HG03558 (cell line): ENCODE data around the gene EFNA4.

ENCODE experiments used
- ATAC-seq: cut with Tn5 transposase; IDR thresholded peaks from one replicate; pipeline ENCODE4 v1.9.1; 2021; ENCODE audit warnings: moderate number of reproducible peaks; ENCODE audit not compliant: unreplicated experiment; ENCODE audit errors: extremely low read depth

The EFNA4 gene

DNA sequence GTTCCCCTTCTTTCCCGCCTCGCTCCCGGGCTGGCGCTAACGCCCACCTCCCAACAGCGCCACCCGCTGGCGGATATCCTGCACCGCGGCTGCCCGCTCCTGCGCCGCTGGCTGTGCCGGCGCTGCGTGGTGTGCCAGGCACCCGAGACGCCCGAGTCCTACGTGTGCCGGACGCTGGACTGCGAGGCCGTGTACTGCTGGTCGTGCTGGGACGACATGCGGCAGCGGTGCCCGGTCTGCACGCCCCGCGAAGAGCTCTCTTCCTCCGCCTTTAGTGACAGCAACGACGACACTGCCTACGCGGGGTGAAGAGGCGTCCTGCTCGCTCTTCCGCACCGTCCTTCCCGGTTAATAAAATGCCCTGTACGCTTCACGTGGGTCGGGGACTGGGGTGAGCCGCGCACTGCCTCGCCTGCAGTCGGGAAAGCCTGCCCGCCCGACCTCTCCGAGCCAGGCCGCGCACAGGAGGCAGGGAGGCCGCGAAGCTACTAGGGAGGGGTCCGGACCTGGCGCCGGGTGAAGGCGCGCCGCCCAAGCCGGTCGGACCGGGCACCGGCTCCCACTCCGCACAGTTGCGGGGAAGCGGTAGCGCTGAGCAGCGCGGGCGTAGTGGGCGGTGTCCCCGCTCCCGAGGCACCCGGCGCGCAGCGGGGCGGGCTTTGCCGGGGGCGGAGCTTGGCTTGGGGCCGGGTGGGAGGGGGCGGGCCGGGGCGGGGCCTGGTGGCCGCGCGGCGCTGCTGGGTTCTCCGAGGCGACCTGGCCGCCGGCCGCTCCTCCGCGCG is 12.8 kb upstream of the EFNA4 start, which contains the start of gene ADAM15:
ADAM15 (plus strand) TSS at position 757 of the 782 bp plus-strand sequence. CDS start 71 bp downstream, outside the sequence.
- ATAC-seq, result no peak

DNA sequence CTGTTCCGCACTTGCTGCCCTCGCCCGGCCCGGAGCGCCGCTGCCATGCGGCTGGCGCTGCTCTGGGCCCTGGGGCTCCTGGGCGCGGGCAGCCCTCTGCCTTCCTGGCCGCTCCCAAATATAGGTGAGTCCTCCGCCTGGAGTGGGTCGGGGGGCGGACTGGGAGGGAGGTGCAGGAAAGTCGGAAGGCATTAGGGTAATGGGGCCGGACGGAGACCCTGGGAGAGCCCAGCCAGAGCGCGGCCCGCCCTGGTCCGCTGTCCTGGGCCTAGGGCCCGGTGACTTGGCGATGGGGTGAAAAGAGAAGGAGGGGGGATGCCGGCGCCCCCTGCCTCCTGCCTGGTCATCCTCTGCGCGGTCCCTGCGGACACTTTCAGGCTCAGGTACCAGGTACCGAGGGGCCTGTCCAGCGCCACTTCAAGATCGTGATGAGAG is 12.2 kb upstream of the EFNA4 start:
- ATAC-seq, result no peak

DNA sequence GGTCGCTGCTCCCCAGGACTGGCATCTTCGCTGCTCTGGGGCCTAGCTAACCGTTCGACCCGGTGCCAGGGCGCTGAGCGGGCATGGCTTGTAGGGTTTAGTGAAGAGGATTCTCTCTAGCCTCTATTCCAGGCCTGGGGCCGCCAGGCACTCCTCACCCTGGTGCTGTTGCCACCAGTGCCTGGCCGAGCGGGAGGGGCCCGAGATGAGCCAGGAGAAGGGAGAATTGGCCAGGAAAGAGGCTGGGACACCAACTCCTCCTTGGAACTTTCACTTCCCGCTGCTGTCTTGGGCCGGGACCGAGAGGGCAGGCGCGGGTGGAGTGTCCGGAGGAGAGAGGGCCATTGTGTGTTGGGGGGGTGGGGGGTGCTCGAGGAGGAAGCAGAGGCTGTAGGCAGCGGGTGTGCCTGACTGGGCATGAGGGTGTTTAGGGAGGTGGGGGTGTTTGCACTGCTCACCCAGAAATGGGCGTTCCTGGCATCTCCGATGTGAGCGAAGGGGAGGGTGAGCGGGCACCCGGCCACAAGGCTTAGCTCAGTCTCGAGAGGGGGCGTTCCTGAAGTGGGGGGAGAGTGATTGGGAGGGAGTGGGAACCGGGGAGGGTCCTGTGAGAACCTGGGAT is 11.7 kb upstream of the EFNA4 start:
- no peak for ATAC-seq

DNA sequence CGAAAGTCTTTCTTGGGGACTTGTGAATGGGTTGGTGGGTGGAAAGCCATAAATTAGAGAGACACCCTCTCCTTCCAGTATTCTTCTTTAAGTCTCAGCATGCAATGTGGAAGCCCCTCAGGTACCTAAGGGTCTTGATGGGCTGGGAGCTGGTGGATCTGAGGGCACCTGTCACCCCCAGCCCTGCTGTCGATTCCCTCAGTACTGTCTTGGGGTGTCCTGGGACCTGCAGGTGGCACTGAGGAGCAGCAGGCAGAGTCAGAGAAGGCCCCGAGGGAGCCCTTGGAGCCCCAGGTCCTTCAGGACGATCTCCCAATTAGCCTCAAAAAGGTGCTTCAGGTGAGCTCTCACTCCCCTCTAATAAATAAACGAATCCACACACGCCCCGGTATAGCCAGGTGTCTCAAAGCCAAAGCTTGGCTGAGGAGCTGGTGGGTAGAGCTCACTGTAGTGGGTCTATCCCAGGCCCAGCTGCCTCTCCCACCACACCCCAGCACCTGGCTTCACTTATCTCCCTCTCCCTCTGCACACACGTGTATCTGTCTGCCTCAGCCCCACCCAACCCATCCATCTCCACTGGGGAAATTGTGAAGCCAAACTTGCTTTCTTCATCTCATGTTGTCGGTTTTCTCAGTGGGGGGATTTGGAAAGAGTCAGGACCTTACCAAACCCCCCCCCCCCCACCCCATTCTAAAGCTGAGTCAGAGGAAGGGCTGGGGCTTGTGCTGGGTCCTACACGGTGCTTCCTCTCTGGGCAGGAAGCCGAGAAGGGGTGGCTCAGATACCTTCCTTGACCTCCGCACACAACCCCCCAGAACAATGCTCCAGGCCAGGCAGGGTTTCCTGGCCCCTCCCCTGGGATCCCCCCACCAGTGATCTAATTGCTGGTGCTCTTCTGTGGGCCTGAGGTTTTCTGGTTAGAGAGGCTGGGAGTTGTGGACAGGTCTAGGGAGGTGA is 10.8 kb upstream of the EFNA4 start:
- ATAC-seq, result no peak

DNA sequence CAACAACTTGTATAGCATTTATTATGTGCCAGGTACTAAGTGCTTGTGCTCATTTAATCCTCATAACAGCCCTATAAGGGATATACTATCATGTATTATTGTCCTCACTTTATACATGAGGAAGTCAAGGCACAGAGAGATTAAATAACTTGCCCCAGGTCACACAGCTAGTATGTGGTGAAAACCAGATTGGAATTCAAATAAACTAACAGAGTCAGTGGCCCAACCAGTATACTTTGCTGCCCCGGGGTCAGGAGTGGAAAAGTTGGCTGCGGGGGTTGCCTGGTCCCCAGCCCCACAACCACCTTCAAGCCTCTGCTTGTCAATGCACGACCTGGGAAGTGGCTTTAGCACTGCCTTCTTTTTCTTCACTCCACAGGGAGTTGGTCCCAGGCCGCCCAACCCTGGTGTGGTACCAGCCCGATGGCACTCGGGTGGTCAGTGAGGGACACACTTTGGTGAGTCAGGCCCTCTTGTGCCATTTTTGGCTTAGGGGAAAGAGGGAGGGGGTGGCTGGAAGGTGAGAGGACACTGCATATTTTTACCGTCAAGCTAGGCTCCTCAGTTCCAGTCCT is 9.9 kb upstream of the EFNA4 start:
- no peak for ATAC-seq

DNA sequence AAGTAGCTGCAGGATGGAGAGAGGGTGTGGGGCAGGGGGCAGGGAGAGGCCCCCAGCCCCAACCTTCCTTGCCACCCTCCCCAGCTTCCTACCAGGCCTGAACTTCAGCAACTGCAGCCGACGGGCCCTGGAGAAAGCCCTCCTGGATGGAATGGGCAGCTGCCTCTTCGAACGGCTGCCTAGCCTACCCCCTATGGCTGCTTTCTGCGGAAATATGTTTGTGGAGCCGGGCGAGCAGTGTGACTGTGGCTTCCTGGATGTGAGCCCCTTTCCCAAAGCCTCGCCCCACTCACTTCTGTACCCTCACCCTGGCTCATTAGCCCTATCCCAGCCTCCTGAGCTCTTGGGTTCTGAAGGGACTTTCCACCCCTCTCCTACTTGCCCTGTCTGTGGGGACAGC is 6.4 kb upstream of the EFNA4 start:
- ATAC-seq, result no peak

DNA sequence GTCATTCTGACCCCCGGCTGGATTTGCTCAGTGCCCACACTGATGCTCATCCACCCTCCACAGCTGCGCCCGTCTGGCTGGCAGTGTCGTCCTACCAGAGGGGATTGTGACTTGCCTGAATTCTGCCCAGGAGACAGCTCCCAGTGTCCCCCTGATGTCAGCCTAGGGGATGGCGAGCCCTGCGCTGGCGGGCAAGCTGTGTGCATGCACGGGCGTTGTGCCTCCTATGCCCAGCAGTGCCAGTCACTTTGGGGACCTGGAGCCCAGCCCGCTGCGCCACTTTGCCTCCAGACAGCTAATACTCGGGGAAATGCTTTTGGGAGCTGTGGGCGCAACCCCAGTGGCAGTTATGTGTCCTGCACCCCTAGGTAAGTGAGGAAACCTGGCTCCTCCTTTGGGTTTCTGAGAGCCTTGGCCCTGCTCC is 5.7 kb upstream of the EFNA4 start:
- ATAC-seq, result no peak

DNA sequence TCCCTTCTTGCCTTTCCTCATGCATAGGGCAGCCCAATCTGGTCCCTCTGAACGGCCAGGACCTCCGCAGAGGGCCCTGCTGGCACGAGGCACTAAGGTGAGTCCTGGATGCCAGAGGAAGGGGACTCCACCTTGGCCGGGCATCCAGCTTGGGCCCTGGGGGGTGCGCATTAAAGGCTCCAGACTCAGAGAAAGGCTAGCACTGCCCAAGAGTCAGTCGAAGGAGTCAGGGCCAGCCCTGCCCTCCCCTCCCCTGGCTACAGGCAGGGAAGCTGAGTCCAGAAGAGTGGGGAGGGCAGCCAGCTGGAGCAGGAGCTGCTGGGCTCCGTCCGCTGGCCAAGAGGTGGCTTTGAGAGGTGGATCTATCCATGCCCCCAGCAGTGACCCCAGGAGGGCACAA is 2.8 kb upstream of the EFNA4 start:
- ATAC-seq, result no peak

DNA sequence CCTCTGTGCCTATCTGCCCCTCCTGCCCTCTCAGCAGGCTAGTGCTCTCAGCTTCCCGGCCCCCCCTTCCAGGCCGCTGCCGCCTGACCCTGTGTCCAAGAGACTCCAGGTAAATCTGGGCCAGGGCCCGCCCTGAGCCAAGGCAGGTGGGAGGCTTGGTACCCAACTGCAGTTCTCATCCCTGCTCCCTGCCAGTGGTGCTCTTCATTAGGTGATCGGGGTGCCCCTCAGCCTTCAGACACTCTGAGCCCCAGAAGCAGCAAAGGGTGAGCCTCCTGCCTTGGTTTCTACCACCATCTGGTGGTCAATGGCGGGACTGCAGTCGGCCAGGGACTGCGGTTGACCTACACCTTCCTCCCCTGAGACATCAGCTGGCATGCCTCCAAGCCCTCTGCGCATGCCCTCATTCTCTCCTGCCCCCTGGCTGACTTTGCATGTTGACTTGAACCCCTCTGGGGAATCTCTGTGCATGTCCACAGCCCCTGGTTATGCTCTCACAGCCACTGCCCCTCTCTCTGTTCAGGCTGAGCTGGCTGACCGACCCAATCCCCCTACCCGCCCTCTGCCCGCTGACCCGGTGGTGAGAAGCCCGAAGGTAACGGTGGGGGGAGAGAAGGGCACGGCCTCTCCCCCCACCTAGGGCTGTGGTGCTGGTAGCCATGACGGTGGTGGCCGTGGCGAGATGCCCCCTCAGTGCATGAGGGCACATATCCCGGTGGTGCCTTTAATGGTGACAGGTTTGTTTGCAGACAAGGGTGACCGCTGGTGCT is 2.0 kb upstream of the EFNA4 start:
- no peak for ATAC-seq

DNA sequence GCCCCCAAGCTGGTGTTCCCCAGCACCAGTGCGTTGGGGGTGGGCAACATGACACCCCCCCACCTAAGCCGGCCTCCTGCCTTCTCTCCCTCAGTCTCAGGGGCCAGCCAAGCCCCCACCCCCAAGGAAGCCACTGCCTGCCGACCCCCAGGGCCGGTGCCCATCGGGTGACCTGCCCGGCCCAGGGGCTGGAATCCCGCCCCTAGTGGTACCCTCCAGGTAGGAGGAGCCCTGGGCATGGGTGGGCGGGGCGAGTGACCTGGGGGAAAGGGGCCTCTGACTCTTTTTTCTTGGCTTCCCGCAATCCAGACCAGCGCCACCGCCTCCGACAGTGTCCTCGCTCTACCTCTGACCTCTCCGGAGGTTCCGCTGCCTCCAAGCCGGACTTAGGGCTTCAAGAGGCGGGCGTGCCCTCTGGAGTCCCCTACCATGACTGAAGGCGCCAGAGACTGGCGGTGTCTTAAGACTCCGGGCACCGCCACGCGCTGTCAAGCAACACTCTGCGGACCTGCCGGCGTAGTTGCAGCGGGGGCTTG is 1.3 kb upstream of the EFNA4 start:
- no peak for ATAC-seq

DNA sequence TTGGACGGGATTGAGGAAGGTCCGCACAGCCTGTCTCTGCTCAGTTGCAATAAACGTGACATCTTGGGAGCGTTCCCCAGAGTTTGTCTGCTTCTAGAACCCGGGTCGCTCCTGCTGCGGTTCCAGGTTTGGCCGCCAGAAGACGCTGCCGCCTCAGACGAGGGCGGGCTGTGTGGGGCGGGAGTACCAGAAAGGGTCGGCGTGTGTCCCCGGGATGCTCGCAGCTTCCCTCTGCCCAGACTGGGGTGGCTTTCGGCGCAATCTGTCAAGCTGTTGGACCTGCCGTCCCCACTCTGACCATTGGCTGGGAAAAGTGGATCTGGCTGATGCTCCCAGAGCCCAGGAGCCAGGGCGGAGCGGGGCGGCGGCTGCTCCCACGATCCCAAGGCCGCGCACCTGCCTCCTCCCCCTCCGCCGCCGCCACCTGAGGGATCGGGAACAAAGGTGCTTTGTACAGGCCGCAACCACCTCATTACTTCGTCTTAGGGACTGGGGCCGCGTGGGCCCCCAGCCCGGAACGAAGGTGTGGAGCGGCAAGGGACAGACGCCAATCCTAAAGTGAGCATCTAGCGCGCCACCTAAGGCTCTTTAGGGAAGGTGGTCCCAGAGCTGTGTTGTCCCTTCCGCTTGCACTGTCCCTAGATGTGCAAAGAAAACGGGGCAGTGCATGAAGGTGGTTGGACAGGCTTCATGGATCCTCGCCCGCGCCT is 683 bp upstream of the EFNA4 start:
- ATAC-seq, result no peak

DNA sequence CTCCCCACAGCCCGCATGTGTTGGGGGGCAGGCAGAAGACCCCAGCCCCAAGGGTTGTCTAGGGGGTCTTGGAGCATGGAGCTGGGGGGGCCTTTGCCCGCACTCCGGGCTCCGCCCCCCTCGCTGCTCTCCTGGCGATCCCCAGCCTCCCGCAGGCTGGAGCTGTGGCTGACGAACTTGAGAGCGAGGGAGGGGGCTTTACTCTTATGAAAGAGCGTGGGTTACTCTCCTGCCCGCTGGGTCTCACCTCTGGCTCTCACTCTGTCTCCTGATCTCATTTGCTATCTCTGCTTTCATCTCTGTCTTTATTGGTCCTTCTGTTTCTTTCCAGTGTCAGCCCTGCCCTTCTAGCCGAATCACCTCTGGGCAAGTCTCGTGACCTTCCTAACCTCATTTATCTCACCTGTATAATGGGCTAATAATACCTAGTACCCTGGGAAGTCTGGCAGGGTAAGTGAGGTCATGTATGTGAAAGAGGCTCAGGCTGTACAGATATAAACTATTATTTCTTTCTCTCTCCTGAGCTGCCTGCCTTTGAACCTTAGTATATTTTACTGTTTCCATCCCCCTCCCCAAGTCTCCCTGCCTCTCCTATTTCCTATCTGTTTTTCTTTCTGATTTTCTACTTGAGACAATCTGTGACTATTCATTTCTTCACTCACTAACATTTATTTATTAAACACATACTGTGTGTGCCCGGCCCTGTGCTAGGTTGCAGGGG is 731 bp downstream of the EFNA4 start:
- no peak for ATAC-seq

DNA sequence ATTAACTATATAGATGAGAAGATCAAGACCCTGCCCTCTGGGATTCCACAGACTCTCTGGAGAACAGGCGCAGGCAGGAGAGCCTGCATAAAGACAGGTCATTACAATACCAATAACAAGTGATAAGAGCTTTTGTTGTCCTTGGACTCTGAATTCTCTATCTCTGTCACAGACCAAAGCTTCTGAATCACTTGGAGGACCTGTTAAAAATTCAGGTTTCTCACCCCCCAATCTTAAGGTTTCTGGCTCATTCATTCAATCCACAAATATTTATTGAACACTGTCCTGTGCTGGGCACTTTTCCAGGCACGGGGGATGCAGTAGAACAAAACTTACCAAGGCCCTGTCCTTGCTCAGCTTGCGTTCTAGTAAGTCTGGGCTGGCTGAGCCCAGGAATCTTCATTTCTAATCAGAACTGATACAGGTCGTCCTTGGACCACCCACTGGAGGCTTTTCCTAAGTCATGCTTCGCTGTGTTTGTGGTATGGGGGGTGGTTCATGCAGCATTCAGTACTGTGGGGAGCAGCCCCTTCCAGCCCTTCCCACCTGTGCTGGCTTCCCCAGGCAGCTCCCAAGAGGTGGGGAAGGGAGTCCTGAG is 1.4 kb downstream of the EFNA4 start:
- no peak for ATAC-seq

DNA sequence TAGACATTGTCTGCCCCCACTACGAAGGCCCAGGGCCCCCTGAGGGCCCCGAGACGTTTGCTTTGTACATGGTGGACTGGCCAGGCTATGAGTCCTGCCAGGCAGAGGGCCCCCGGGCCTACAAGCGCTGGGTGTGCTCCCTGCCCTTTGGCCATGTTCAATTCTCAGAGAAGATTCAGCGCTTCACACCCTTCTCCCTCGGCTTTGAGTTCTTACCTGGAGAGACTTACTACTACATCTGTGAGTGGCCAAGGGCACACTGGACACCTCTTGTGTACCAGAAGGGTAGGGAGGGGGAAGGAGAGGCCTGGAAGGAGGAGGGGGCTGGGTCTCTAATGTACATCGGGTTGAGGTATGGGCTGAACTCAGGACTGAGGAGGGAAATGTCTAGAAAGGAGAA is 3.2 kb downstream of the EFNA4 start:
- no peak for ATAC-seq

DNA sequence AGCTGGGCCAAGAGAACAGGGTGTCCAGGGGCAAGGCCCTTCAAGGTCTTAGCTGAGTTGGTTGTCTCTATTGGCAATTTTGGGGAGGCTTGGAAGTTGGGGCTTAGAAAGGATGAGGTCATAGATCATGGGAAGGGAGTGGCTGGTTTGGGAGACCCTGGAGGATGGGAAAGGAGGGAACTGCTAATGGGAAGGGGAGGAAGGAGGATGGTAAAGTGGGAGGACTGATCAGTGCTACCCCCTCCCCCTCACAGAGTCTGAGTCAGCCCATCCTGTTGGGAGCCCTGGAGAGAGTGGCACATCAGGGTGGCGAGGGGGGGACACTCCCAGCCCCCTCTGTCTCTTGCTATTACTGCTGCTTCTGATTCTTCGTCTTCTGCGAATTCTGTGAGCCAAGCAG is 5.1 kb downstream of the EFNA4 start:
- no peak for ATAC-seq

DNA sequence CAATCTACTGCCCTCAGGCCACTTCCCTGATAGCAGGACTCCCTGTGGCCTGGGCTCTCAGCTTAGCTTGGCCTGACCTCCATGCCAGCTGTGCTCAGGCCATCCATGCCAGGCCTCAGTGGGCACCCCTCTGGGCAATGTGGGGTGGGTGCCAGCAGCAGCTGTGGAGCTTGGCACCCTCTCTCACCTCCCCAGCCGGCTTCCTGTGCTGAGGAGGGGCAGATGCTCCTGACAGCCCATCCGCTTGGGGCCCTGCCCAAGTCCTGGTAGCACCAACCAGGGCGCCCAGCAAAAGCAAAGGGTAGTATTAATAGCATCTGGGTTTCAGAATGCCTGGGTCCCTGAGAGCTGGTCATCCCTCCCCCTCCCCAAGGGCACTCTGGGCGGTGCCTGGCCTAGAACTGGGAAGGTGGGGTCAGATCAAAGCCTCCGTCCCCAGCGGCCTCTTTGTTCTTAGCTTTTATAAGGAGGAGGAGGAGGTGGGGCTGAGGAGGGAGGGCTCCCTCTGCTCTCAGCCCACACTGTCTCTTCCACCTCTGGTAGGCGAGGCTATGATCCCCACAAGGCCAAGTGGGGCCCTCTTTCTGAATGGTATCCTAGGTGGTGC is 6.1 kb downstream of the EFNA4 start:
- ATAC-seq, result no peak

DNA sequence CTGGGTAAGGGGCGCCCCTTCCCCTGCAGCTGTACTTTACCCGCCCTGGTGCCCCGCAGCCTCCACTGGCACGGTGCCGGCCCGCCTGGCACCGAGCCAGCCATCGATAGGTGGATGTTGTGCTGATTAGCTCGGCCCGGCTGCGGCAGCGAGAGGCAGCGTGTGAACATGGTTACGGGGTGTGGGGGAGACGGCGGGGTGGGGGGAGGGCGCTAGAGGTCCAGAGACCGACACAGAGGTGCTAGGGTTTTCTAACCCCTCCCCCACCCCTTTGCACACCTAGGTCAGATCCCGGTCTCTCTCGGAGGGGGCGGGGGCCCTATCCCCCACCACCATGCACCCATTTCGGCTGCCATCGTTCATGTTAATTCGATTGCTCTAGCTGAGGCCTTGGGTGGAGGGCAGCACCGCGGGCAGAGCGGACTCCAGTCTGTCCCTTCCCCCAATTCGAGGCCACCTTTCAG is 6.7 kb downstream of the EFNA4 start:
- ATAC-seq, result no peak
